ENCODE data around the gene KLC3.

DNA sequence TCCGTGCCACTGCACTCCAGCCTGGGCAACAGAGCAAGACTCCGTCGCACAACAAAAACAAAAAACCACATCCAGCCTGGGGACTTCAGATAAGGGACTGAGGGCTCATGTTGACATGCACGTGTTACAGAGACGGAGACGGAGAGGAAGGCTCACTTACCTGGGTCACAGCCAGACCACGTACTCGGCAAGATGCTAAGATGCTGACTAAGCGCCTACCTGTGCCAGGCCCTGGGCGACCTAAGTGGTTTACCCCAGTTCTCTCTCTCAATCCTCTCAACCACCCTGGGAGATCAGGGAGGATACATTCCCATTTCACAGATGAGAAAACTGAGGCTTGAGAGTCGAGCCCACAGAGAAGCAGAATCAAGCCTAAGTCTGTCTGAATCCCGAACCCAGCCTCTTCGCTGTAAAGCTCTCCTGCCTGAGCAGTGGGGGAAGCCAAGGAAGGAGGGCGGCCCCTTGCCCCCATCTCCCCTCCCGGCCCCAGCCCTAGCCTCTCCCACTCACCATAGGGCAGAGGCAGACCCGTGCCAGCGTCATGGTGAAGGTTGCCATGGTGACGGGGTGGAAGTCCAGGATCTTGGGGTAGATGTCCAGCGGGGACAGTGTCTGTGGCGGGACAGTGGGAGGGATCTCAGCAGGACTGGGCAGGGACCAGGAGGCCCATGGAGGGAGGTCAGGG is 16.4 kb downstream of the KLC3 start:
- TF ChIP-seq, protein P1, sequence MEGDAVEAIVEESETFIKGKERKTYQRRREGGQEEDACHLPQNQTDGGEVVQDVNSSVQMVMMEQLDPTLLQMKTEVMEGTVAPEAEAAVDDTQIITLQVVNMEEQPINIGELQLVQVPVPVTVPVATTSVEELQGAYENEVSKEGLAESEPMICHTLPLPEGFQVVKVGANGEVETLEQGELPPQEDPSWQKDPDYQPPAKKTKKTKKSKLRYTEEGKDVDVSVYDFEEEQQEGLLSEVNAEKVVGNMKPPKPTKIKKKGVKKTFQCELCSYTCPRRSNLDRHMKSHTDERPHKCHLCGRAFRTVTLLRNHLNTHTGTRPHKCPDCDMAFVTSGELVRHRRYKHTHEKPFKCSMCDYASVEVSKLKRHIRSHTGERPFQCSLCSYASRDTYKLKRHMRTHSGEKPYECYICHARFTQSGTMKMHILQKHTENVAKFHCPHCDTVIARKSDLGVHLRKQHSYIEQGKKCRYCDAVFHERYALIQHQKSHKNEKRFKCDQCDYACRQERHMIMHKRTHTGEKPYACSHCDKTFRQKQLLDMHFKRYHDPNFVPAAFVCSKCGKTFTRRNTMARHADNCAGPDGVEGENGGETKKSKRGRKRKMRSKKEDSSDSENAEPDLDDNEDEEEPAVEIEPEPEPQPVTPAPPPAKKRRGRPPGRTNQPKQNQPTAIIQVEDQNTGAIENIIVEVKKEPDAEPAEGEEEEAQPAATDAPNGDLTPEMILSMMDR (IDR thresholded peaks at IDR 0.05; ENCODE audit: borderline replicate concordance, extremely low read depth, low read length, poor library complexity, severe bottlenecking), result no peak
- TF ChIP-seq EZH2 (IDR thresholded peaks at IDR 0.05; ENCODE audit: borderline replicate concordance, low read depth, low read length, severe bottlenecking), result no peak
